ENCODE data around the gene SYNE1.
"Not testable (repeated sequence)": the region's sequence is repeated elsewhere in the genome, so short reads cannot be mapped to it uniquely, and the experiment has no call there.

Gene SYNE1

DNA sequence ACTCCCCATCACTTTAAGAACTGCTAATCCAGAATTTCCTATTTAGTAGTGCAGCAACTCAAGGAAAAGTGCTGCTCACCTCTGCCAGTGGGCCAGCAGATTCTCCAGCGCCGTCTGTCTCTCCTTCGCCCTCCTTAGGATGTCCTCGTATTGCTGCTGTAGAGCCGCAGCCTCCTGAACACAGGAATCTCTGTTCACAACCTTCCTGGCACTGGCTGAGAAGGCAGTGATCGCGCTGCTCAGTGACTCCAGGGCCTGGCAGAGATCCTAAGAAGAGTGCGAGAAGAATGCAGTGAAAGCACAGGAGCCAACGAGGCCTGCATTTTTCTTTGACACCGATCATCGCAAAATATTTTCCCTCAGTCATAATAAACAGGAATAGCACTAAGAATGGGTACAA is 209.0 kb downstream of the SYNE1 start:
- H3K27me3 ChIP-seq (ENCODE audit: insufficient read depth, low read length) = no peaks in the 10 kb centered on the region

GRCh38 chr6:152426276-152426675 is 210.9 kb downstream of the SYNE1 start:
- H3K18ac ChIP-seq (ENCODE audit: low read length) = no peak overlapping the region
- no peak overlapping the region for H3K14ac ChIP-seq (ENCODE audit: low read length)
- no peak overlapping the region for H4K8ac ChIP-seq (ENCODE audit: low read depth, low read length)
- no peak overlapping the region for H2BK120ac ChIP-seq (ENCODE audit: insufficient read depth, low read length, poor library complexity)
- H3K79me1 ChIP-seq (ENCODE audit: low read length) = no peaks in the 10 kb centered on the region
- no peaks in the 10 kb centered on the region for H3K36me3 ChIP-seq (ENCODE audit: control insufficient read depth in 1 of 2, insufficient read depth in 2 of 2, low read length in 2 of 2)
- no peak overlapping the region for H4K91ac ChIP-seq (ENCODE audit: low read depth, low read length)
- no peak overlapping the region for H2BK5ac ChIP-seq (ENCODE audit: low read depth, low read length, poor library complexity)
- no peak overlapping the region for H3K4me2 ChIP-seq (ENCODE audit: low read length)
- H3K4ac ChIP-seq (ENCODE audit: low read depth, low read length) = no peak overlapping the region
- no peak overlapping the region for H4K12ac ChIP-seq (ENCODE audit: low read depth, low read length)
- no peak overlapping the region for H3K4me3 ChIP-seq (ENCODE audit: low read depth, low read length)
- no peak overlapping the region for H2AFZ ChIP-seq (ENCODE audit: insufficient read depth, low read length, poor library complexity)
- no peak overlapping the region for H3K27ac ChIP-seq (ENCODE audit: low read depth, low read length)
- H3K9ac ChIP-seq (ENCODE audit: low read length) = no peak overlapping the region
- no peak overlapping the region for H2AK5ac ChIP-seq (ENCODE audit: low read length)
- no peaks in the 10 kb centered on the region for H3K79me2 ChIP-seq (ENCODE audit: control insufficient read depth, insufficient read depth, low read length, poor library complexity)
- H3K27me3 ChIP-seq (ENCODE audit: insufficient read depth, low read length) = no peaks in the 10 kb centered on the region
- peak; percentile 28 to 38 for DNase-seq
- H3K9me3 ChIP-seq (ENCODE audit: insufficient read depth, low read depth, low read length) = no peaks in the 10 kb centered on the region
- no peak overlapping the region for H2BK12ac ChIP-seq (ENCODE audit: low read length)
- WGBS (ENCODE audit: extremely low coverage, insufficient coverage, insufficient read length) = no CpG with 5 or more reads among the region's 6 CpGs
- no peak overlapping the region for H3K23ac ChIP-seq (ENCODE audit: low read length)
- H3K4me1 ChIP-seq (ENCODE audit: control insufficient read depth in 1 of 2, insufficient read depth in 2 of 2, low read length in 2 of 2) = no peaks in the 10 kb centered on the region

More for the DNA sequence above, 209.0 kb downstream of the SYNE1 start:
- Histone ChIP-seq H3K9me3 (ENCODE audit: insufficient read depth, low read depth, low read length) (no peaks in the 10 kb centered on the region), H3K23ac (ENCODE audit: low read length) (no peak overlapping the region), H4K12ac (ENCODE audit: low read depth, low read length) (no peak overlapping the region), H2BK120ac (ENCODE audit: insufficient read depth, low read length, poor library complexity) (no peak overlapping the region), H2BK5ac (ENCODE audit: low read depth, low read length, poor library complexity) (no peak overlapping the region), H3K4me1 (ENCODE audit: control insufficient read depth in 1 of 2, insufficient read depth in 2 of 2, low read length in 2 of 2) (no peaks in the 10 kb centered on the region), H3K18ac (ENCODE audit: low read length) (no peak overlapping the region), H3K27ac (ENCODE audit: low read depth, low read length) (no peak overlapping the region), H3K4me3 (ENCODE audit: low read depth, low read length) (no peak overlapping the region), H4K8ac (ENCODE audit: low read depth, low read length) (no peak overlapping the region), H3K9ac (ENCODE audit: low read length) (no peak overlapping the region), H3K4ac (ENCODE audit: low read depth, low read length) (no peak overlapping the region), H3K14ac (ENCODE audit: low read length) (no peak overlapping the region), H3K4me2 (ENCODE audit: low read length) (no peak overlapping the region), H3K79me1 (ENCODE audit: low read length) (no peaks in the 10 kb centered on the region), H3K79me2 (ENCODE audit: control insufficient read depth, insufficient read depth, low read length, poor library complexity) (no peaks in the 10 kb centered on the region), H3K36me3 (ENCODE audit: control insufficient read depth in 1 of 2, insufficient read depth in 2 of 2, low read length in 2 of 2) (no peaks in the 10 kb centered on the region), H2AFZ (ENCODE audit: insufficient read depth, low read length, poor library complexity) (no peak overlapping the region), H2AK5ac (ENCODE audit: low read length) (no peak overlapping the region), H2BK12ac (ENCODE audit: low read length) (no peak overlapping the region), H4K91ac (ENCODE audit: low read depth, low read length) (no peak overlapping the region)
- no peak for DNase-seq
- no CpG with 5 or more reads among the region's 11 CpGs for WGBS (ENCODE audit: extremely low coverage, insufficient coverage, insufficient read length)

GRCh38 chr6:152423216-152424103 is 213.7 kb downstream of the SYNE1 start:
- H3K9ac ChIP-seq (ENCODE audit: low read length) = no peak overlapping the region

GRCh38 chr6:152421496-152421895 is 215.7 kb downstream of the SYNE1 start:
- not testable (repeated sequence) for DNase-seq; H3K4ac ChIP-seq (ENCODE audit: low read depth, low read length); H2BK12ac ChIP-seq (ENCODE audit: low read length); H3K4me3 ChIP-seq (ENCODE audit: low read depth, low read length); H2BK5ac ChIP-seq (ENCODE audit: low read depth, low read length, poor library complexity); H3K79me1 ChIP-seq (ENCODE audit: low read length); H4K12ac ChIP-seq (ENCODE audit: low read depth, low read length); H3K9me3 ChIP-seq (ENCODE audit: insufficient read depth, low read depth, low read length); H3K4me1 ChIP-seq (ENCODE audit: control insufficient read depth in 1 of 2, insufficient read depth in 2 of 2, low read length in 2 of 2); H3K4me2 ChIP-seq (ENCODE audit: low read length); H3K36me3 ChIP-seq (ENCODE audit: control insufficient read depth in 1 of 2, insufficient read depth in 2 of 2, low read length in 2 of 2); H3K27ac ChIP-seq (ENCODE audit: low read depth, low read length); H3K23ac ChIP-seq (ENCODE audit: low read length); H2AFZ ChIP-seq (ENCODE audit: insufficient read depth, low read length, poor library complexity); H3K27me3 ChIP-seq (ENCODE audit: insufficient read depth, low read length); H2BK120ac ChIP-seq (ENCODE audit: insufficient read depth, low read length, poor library complexity); H3K14ac ChIP-seq (ENCODE audit: low read length); H3K9ac ChIP-seq (ENCODE audit: low read length); H4K91ac ChIP-seq (ENCODE audit: low read depth, low read length); H3K18ac ChIP-seq (ENCODE audit: low read length); H4K8ac ChIP-seq (ENCODE audit: low read depth, low read length); H2AK5ac ChIP-seq (ENCODE audit: low read length); H3K79me2 ChIP-seq (ENCODE audit: control insufficient read depth, insufficient read depth, low read length, poor library complexity)
- no CpG with 5 or more reads among the region's 2 CpGs for WGBS (ENCODE audit: extremely low coverage, insufficient coverage, insufficient read length)

More at GRCh38 chr6:152423216-152424103, 213.7 kb downstream of the SYNE1 start:
- H2BK5ac ChIP-seq (ENCODE audit: low read depth, low read length, poor library complexity) = no peak overlapping the region
- H4K91ac ChIP-seq (ENCODE audit: low read depth, low read length) = no peak overlapping the region
- H3K4ac ChIP-seq (ENCODE audit: low read depth, low read length) = no peak overlapping the region
- no peak overlapping the region for H3K23ac ChIP-seq (ENCODE audit: low read length)
- H3K14ac ChIP-seq (ENCODE audit: low read length) = no peak overlapping the region
- H4K8ac ChIP-seq (ENCODE audit: low read depth, low read length) = no peak overlapping the region
- H3K79me1 ChIP-seq (ENCODE audit: low read length) = no peaks in the 10 kb centered on the region
- H3K4me3 ChIP-seq (ENCODE audit: low read depth, low read length) = no peak overlapping the region
- no peaks in the 10 kb centered on the region for H3K9me3 ChIP-seq (ENCODE audit: insufficient read depth, low read depth, low read length)
- no peak for DNase-seq
- H2BK120ac ChIP-seq (ENCODE audit: insufficient read depth, low read length, poor library complexity) = no peak overlapping the region
- H2AFZ ChIP-seq (ENCODE audit: insufficient read depth, low read length, poor library complexity) = no peak overlapping the region
- H3K4me2 ChIP-seq (ENCODE audit: low read length) = no peak overlapping the region
- no peak overlapping the region for H3K18ac ChIP-seq (ENCODE audit: low read length)
- no peak overlapping the region for H3K27ac ChIP-seq (ENCODE audit: low read depth, low read length)
- H4K12ac ChIP-seq (ENCODE audit: low read depth, low read length) = no peak overlapping the region
- WGBS (ENCODE audit: extremely low coverage, insufficient coverage, insufficient read length) = no CpG with 5 or more reads among the region's 3 CpGs
- no peaks in the 10 kb centered on the region for H3K79me2 ChIP-seq (ENCODE audit: control insufficient read depth, insufficient read depth, low read length, poor library complexity)
- H3K4me1 ChIP-seq (ENCODE audit: control insufficient read depth in 1 of 2, insufficient read depth in 2 of 2, low read length in 2 of 2) = no peaks in the 10 kb centered on the region
- H2AK5ac ChIP-seq (ENCODE audit: low read length) = no peak overlapping the region
- no peak overlapping the region for H2BK12ac ChIP-seq (ENCODE audit: low read length)
- H3K36me3 ChIP-seq (ENCODE audit: control insufficient read depth in 1 of 2, insufficient read depth in 2 of 2, low read length in 2 of 2) = no peaks in the 10 kb centered on the region
- H3K27me3 ChIP-seq (ENCODE audit: insufficient read depth, low read length) = no peaks in the 10 kb centered on the region

Data from trophoblast cell (in vitro differentiated cells and primary cell).